Measurements from ENCODE around the gene HSPB8. TPM values are rescaled to one million over a fixed set of nuclear protein-coding genes. Genes with fewer than 3 reads are reported as not detected.

HSPB8 gene
- total RNA-seq, 1 donor from 2014 or later, result not detected

DNA sequence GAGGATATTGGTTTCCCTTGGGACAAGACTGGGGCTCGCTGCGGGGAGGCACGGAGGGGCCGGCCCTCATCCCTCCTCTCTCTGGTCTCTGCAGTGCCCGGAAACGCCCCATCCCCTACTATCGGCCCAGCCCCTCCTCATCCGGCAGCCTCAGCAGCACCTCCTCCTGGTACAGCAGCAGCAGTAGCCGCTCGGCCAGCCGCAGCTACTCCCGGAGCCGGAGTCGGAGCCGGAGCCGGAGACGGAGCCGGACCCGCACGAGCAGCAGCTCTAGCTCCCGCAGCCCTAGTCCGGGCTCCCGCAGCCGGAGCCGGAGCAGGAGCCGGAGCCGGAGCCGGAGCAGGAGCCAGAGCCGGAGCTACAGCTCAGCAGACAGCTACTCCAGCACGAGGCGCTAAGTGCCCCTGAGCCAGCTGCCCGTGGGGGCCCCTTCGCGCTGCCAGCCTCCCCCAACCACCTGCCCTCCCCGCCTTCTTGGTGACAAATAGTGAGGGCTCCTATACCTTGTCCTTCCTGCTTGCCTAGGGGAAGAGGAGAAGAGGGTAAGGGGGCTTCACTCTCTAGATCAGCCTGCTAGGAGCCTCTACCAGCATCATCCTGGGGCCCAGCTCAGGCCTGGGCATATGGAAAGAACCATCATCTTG lies 22.2 kb upstream of the HSPB8 start:
- Mint-ChIP-seq H3K27ac (no peak overlapping the region), H3K36me3 (ENCODE audit: low read depth) (no peaks in the 10 kb centered on the region), H3K9me3 (peaks cover 6% of the 10 kb centered on the region), H3K4me1 (peaks cover 2% of the 10 kb centered on the region), H3K4me3 (no peak overlapping the region), H3K27me3 (peaks cover 4% of the 10 kb centered on the region)
- intact Hi-C loops (cut with micrococcal nuclease), result no loop called here
- no peak for DNase-seq

DNA sequence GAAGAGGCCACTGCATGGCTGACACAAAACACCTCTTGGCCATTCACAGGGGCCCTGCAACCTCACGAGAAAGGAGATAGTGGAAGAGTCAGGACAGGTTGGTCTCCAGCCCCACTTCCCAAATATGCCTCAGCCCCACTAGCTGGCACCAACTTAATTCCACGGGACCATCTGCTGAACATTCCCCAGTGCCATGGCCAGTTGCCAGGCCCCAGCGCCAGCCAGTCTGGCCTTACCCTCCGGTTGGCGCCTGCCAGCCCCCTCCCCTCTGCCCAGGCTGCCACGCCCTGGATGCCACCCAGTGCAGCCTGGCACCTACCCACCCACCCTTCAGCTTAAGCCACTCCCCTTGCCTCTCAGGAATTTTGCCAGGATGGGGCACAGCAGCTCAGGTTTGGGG lies 21.2 kb upstream of the HSPB8 start:
- Mint-ChIP-seq H3K27ac (no peak overlapping the region), H3K9me3 (peaks cover 4% of the 10 kb centered on the region), H3K4me1 (peaks cover 2% of the 10 kb centered on the region), H3K4me3 (no peak overlapping the region), H3K36me3 (ENCODE audit: low read depth) (no peaks in the 10 kb centered on the region), H3K27me3 (peaks cover 3% of the 10 kb centered on the region)
- intact Hi-C loops (cut with micrococcal nuclease), result no loop called here
- no peak for DNase-seq

DNA sequence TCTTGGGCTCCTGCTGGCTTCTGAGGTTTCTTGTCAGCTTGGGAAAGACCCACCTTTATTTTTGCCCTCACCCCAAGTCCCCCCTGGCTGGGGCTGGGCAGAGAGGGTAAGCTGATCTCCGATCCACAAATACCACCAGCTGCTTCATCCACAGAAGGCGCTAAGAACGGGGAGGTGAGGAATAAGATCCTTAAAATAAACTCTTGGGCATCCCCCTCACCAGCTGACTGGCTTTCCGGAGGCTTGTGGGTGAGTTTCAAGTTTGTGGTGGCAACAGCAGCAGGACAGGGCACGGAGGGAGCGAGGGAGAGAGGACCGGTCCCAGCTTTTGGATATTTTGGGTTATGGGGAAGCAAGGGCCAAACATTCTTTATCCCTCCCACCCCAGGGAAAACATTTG lies 20.8 kb upstream of the HSPB8 start:
- peaks cover 2% of the 10 kb centered on the region for H3K4me1 Mint-ChIP-seq
- intact Hi-C loops (cut with micrococcal nuclease), result no loop called here
- no peaks in the 10 kb centered on the region for H3K36me3 Mint-ChIP-seq (ENCODE audit: low read depth)
- H3K4me3 Mint-ChIP-seq, result no peak overlapping the region
- peaks cover 2% of the 10 kb centered on the region for H3K27me3 Mint-ChIP-seq
- H3K9me3 Mint-ChIP-seq, result peaks cover 3% of the 10 kb centered on the region
- DNase-seq, result no peak
- H3K27ac Mint-ChIP-seq, result no peak overlapping the region

DNA sequence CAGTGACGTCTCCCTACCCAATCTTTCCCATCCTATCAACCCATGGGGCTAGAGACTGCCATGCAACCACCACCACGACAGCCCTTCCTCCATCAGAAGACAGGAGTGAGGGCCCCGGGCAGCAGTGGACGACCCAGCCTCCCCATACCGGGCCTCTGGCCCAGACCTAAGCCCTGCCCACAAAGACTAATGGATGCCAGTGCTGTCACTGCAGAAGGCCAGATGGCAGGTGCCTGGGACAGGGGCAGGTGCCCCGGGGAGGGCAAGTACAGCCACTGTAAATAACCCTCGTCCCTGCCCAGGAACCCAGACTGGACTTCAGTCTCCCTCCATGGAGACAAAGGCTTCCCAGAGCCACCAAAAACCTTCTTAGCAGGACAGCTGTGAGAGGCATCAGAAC lies 20.3 kb upstream of the HSPB8 start:
- intact Hi-C loops (cut with micrococcal nuclease), result no loop called here
- H3K9me3 Mint-ChIP-seq, result peaks cover 3% of the 10 kb centered on the region
- H3K4me3 Mint-ChIP-seq, result no peak overlapping the region

DNA sequence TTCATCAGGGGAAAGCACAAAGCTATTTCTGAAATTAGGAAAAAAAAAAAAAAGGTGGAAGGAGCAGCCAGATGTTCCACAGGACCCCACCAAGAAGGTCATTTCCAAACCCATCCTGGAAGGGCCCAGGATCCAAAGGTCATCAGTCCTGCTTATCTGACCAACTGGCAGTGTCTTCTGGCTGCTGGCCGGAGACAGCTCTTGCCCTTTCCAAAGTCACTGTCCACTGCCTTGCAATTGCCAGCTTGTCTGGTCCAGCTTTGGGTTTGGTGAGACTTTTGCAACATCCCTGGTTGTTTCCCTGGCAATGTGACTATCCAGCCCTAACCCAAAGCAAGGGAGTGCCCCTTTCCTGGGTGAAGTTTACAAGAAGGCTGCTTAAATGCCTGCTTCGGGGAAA lies 18.9 kb upstream of the HSPB8 start:
- H3K9me3 Mint-ChIP-seq, result peaks cover 1% of the 10 kb centered on the region
- DNase-seq, result no peak
- no peaks in the 10 kb centered on the region for H3K36me3 Mint-ChIP-seq (ENCODE audit: low read depth)
- intact Hi-C loops (cut with micrococcal nuclease), result no loop called here
- H3K4me3 Mint-ChIP-seq, result no peak overlapping the region
- H3K27ac Mint-ChIP-seq, result no peak overlapping the region
- no peaks in the 10 kb centered on the region for H3K27me3 Mint-ChIP-seq
- no peaks in the 10 kb centered on the region for H3K4me1 Mint-ChIP-seq

More for the DNA sequence above, 20.3 kb upstream of the HSPB8 start:
- H3K36me3 Mint-ChIP-seq (ENCODE audit: low read depth), result no peaks in the 10 kb centered on the region
- H3K27ac Mint-ChIP-seq, result no peak overlapping the region
- no peak for DNase-seq
- peaks cover 2% of the 10 kb centered on the region for H3K27me3 Mint-ChIP-seq
- H3K4me1 Mint-ChIP-seq, result peaks cover 2% of the 10 kb centered on the region

DNA sequence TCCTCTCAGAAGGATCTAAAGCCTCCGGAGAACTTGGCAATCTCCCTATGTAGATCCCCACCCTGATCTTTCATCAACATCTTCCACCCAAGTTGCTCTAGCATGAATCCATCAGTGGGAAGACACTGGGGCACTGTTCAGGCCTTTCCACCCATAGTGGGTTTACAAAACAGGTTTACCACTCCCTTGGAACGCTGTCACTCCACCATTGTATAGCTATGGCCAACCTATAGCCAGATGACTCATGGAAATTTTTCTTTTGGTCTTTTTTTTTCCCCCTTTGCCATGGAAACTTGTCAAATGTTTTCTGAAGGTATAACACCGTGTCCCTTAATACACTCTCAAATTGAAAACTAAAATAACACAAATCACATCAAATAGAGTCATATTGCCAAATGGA lies 10.8 kb upstream of the HSPB8 start:
- Mint-ChIP-seq H3K36me3 (ENCODE audit: low read depth) (no peaks in the 10 kb centered on the region), H3K27ac (no peak overlapping the region), H3K4me1 (no peaks in the 10 kb centered on the region), H3K4me3 (no peak overlapping the region), H3K9me3 (no peaks in the 10 kb centered on the region), H3K27me3 (no peaks in the 10 kb centered on the region)
- intact Hi-C loops (cut with micrococcal nuclease), result no loop called here
- DNase-seq, result no peak

DNA sequence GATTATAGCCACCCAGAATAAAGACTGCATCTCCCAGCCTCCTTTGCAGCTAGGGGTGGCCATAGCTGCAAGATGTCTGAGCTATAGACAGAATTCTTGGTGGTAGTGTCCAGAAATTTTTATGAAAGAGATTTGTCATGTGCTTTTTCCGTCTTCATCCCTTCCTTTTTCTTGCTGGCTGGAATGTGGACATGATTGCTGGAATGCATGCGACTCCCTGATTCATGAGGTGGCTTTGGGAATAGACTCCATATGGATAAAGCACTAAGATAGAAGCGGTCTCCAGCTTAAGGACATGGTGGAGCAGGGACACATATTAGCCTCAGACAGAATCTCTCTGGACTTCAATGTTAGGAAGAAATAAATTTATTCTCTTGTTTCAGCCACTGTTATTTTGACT lies 10.0 kb upstream of the HSPB8 start:
- no peak overlapping the region for H3K27ac Mint-ChIP-seq
- no peak overlapping the region for H3K4me3 Mint-ChIP-seq
- intact Hi-C loops (cut with micrococcal nuclease), result no loop called here
- H3K36me3 Mint-ChIP-seq (ENCODE audit: low read depth), result no peaks in the 10 kb centered on the region
- H3K27me3 Mint-ChIP-seq, result no peaks in the 10 kb centered on the region
- H3K4me1 Mint-ChIP-seq, result no peaks in the 10 kb centered on the region
- no peaks in the 10 kb centered on the region for H3K9me3 Mint-ChIP-seq
- no peak for DNase-seq

DNA sequence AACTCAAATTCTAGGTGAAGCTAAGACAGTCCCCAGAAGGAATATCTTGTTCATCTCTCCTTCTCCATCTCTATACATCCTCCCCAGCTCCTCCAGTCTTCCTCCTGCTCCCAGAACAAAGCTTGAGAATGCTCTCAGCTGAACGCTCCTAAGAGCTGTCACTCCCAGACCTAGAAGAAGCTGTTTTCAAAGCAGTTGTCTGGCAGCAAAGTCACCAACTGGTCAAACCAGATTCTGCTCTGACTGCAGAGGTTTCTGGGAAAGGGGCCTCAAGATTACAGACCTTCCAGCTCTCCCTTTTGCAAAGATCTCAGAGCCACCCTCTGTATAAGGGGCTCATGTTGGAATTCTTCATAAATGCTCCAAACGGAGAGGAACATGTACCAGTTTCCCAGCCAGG lies 9.6 kb upstream of the HSPB8 start:
- Mint-ChIP-seq H3K36me3 (ENCODE audit: low read depth) (no peaks in the 10 kb centered on the region), H3K4me3 (no peak overlapping the region), H3K27me3 (no peaks in the 10 kb centered on the region)

DNA sequence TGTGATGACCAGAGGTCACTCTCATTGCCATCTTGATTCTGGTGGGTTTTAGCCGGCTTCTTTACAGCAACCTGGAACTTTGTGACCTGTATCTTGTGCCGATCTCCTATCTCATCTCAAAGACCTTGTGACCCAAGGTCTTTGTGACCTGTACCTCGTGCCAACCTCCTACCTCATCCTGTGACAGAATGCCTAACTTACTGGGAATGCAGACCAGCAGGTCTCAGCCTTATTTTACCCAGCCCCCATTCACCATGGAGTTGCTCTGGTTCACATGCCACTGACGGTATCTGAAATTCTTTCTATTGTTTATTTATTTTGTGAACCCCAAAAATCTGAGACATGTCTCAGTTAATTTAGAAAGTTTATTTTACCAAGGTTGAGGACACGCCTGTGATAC lies 7.4 kb upstream of the HSPB8 start:
- H3K36me3 Mint-ChIP-seq (ENCODE audit: low read depth), result no peaks in the 10 kb centered on the region
- no peaks in the 10 kb centered on the region for H3K9me3 Mint-ChIP-seq
- no peak overlapping the region for H3K4me3 Mint-ChIP-seq
- no peak overlapping the region for H3K27ac Mint-ChIP-seq
- DNase-seq, result no peak
- intact Hi-C loops (cut with micrococcal nuclease), result no loop called here
- no peaks in the 10 kb centered on the region for H3K4me1 Mint-ChIP-seq
- H3K27me3 Mint-ChIP-seq, result no peaks in the 10 kb centered on the region

More for the DNA sequence above, 9.6 kb upstream of the HSPB8 start:
- H3K27ac Mint-ChIP-seq, result no peak overlapping the region
- no peak for DNase-seq
- no peaks in the 10 kb centered on the region for H3K4me1 Mint-ChIP-seq
- intact Hi-C loops (cut with micrococcal nuclease), result no loop called here
- H3K9me3 Mint-ChIP-seq, result no peaks in the 10 kb centered on the region

DNA sequence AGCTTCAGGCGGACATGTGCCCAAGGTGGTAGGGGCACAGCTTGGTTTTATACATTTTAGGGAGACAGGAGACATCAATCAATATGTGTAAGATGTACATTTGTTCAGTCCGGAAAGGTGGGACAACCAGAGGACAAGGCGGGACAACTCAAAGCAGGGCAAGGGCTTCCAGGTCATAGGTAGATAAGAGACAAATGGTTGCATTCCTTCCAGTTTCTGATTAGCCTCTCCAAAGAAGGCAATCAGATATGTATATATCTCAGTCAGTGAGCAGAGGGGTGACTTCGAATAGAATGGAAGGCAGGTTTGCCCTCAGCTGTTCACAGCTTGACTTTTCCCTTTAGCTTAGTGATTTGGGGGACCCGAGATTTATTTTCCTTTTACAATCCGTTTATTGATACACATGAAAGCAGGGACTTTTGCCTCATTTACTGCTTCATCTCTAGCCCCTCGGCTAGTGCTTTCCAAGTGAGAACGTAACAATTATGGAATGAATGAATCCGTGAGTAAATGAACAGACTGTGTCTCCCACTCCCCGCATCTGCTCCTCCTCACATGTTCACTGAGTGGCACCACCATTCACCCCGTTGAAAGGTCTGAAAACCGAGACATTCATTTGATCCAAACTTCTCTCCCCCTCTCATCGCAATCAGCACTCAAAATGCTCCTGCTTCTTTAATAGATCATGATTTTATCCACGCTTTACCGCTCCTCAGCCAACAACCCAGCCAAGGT lies 6.9 kb upstream of the HSPB8 start:
- no peaks in the 10 kb centered on the region for H3K4me1 Mint-ChIP-seq
- no peak for DNase-seq
- H3K4me3 Mint-ChIP-seq, result no peak overlapping the region
- intact Hi-C loops (cut with micrococcal nuclease), result no loop called here
- no peaks in the 10 kb centered on the region for H3K9me3 Mint-ChIP-seq
- no peaks in the 10 kb centered on the region for H3K27me3 Mint-ChIP-seq
- H3K36me3 Mint-ChIP-seq (ENCODE audit: low read depth), result no peaks in the 10 kb centered on the region
- H3K27ac Mint-ChIP-seq, result no peak overlapping the region

DNA sequence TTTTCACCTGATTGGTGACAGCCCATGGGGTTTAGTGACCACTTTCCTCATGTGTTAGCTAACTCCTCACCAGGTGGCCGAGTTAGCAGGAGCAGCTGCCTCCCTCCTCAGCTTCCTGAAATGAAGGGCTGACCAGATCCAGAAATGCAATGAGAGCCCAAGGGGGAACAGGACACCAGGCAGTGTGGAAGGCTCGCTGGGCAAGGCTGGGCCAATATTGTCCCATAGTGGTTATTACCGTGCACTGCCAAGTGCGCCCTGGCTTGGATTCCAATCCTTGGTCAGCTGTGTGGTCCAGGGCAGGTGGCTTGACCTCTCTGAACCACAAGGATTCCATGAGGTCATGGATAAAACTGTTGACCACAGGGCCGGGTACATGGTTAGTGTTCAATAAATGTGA lies 3.6 kb upstream of the HSPB8 start:
- Mint-ChIP-seq H3K9me3 (no peaks in the 10 kb centered on the region), H3K36me3 (ENCODE audit: low read depth) (no peaks in the 10 kb centered on the region), H3K4me1 (no peaks in the 10 kb centered on the region), H3K4me3 (no peak overlapping the region), H3K27me3 (no peaks in the 10 kb centered on the region), H3K27ac (no peak overlapping the region)
- DNase-seq, result no peak
- intact Hi-C loops (cut with micrococcal nuclease), result no loop called here

DNA sequence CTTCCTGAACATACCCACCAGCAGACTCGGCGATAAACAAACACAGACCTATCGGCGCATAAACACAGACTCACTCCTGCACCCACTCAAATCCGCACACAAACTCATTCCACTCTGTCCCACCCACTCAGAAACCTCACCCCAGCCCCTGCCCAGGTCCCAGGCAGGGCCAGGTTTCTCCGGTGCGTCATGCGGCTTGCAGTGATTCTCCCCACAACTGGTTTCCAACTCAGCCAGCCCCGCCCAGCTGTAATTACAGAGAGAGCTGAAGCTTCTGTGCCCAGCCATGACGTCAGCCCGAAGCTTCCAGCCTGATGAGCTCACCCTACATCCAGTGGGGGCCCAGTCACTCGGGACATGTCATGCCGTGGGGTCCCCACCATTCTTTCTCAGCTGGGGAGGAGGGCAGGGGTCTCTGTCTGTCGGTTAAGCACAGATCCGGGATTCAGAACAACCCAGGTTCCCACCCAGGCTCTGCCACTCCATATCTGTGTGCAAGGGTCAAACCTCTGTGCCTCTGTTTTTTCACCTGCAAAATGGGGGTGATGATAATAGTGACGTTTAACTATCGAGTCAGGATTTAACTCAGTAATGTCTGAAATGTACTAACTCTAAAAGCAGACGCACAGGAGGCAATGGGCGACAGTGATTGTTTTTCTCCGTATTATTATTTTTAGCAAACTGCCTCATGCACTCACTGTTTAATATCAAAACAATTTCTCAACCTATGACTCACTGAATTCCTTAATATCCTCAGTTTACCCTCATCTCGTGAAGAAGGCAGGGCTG lies 2.3 kb upstream of the HSPB8 start:
- DNase-seq, result no peak
- Mint-ChIP-seq H3K4me3 (no peak overlapping the region), H3K27ac (no peak overlapping the region), H3K9me3 (no peaks in the 10 kb centered on the region), H3K36me3 (ENCODE audit: low read depth) (no peaks in the 10 kb centered on the region), H3K27me3 (no peaks in the 10 kb centered on the region), H3K4me1 (no peaks in the 10 kb centered on the region)
- intact Hi-C loops (cut with micrococcal nuclease), result no loop called here

DNA sequence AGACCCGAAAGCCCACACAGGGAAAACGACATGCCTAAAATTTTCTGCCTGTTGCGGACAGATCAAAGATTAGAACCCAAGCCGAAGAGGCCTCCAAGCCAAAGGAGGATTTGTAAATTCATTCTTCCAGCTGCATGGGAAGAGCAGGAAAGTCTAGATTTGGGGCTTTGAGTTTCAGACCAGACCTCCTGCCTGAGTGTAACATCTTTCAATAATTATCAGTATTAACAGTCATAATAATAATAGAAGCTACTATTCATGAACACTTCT lies 1.7 kb upstream of the HSPB8 start:
- Mint-ChIP-seq H3K27ac (no peak overlapping the region), H3K27me3 (no peaks in the 10 kb centered on the region), H3K4me3 (no peak overlapping the region), H3K9me3 (no peaks in the 10 kb centered on the region), H3K4me1 (no peaks in the 10 kb centered on the region), H3K36me3 (ENCODE audit: low read depth) (no peaks in the 10 kb centered on the region)
- no peak for DNase-seq
- intact Hi-C loops (cut with micrococcal nuclease), result no loop called here

DNA sequence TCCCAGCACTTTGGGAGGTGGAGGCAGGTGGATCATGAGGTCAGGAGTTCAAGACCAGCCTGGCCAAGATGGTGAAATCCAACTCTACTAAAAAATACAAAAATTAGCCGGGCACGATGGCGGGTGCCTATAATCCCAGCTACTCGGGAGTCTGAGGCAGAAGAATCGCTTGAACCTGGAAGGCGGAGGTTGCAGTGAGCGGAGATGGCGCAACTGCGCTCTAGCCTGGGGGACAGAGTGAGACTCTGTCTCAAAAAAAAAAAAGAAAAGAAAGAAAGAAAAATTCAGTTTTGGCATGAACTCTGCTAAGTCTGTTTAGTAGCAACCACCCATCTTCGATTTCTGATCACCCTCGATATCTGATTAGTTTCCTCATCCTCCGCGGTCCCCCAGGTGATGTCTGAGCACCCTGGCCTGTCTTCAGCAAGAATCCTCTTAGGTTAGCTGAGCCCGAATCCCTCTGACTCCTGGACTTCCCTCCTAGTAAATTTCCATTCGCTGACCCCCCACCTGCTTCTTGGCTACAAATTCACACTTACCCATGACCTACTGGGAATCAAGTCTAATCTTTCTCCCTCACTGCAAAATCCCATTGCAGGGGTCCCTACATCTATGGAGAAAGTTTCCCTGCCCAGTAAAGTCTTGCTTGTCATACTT lies 879 bp upstream of the HSPB8 start:
- H3K36me3 Mint-ChIP-seq (ENCODE audit: low read depth), result no peaks in the 10 kb centered on the region

More for the DNA sequence above, 879 bp upstream of the HSPB8 start:
- intact Hi-C loops (cut with micrococcal nuclease), result no loop called here
- Mint-ChIP-seq H3K27ac (no peak overlapping the region), H3K4me3 (no peak overlapping the region), H3K4me1 (no peaks in the 10 kb centered on the region), H3K9me3 (no peaks in the 10 kb centered on the region), H3K27me3 (no peaks in the 10 kb centered on the region)
- DNase-seq, result no peak

Measured in activated CD4-positive, alpha-beta T cell treated with anti-CD3 and anti-CD28 coated beads, Interleukin-2, amount 10 ng/mL, durations not matched to agents 24 days and 14 days (primary cell).